ENCODE measurements around the gene PKD2L1.
"Not testable (repeated sequence)": the region's sequence is repeated elsewhere in the genome, so short reads cannot be mapped to it uniquely, and the experiment has no call there.

PKD2L1 gene

DNA sequence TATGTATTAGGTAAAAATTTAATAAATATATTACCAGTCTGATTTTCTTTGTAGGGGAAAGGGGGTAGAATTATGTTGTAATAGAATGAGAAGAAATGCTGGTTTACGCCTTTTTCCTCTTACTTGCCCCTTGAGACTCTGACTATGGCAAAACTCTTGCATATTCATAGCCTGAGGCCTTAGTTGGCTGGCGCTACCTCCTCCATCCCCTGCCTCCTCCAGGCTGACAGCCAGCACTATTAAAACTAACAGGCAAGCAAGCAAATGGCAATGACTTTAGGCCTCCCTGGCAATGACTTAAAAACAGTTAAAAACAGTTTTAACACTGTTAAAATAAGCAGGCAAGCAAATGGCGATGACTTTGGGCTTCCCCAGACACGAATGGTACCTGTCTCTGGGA, 14.4 kb downstream of the PKD2L1 start:
- DNase-seq (ENCODE audit: low read depth) = no peak
- H3K4me3 ChIP-seq (ENCODE audit: control insufficient read depth, low read depth, low read length) = no peak overlapping the region
- TF ChIP-seq, protein P1, sequence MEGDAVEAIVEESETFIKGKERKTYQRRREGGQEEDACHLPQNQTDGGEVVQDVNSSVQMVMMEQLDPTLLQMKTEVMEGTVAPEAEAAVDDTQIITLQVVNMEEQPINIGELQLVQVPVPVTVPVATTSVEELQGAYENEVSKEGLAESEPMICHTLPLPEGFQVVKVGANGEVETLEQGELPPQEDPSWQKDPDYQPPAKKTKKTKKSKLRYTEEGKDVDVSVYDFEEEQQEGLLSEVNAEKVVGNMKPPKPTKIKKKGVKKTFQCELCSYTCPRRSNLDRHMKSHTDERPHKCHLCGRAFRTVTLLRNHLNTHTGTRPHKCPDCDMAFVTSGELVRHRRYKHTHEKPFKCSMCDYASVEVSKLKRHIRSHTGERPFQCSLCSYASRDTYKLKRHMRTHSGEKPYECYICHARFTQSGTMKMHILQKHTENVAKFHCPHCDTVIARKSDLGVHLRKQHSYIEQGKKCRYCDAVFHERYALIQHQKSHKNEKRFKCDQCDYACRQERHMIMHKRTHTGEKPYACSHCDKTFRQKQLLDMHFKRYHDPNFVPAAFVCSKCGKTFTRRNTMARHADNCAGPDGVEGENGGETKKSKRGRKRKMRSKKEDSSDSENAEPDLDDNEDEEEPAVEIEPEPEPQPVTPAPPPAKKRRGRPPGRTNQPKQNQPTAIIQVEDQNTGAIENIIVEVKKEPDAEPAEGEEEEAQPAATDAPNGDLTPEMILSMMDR (IDR thresholded peaks at IDR 0.05; ENCODE audit: control insufficient read depth, insufficient read depth, low read depth, low read length, missing control alignments) = no peak

DNA sequence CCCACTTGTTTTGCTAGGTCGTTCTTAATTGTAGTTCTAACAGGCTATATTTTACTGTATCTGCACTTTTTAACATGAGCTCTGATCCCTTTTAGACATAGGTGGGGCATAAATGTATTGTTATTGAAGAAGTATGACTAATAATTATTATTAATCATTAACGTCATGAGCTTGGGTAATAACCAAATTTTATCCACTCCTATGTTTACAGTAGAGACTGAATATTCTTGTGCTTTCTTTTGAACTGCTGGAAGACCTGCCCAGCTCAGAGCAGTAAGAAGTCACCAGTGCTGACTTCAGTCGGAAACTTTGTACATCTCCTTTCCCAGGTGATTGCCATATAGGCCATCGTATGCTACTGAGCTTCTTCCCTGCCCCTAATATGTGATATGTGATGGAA, 18.7 kb downstream of the PKD2L1 start:
- TF ChIP-seq, protein P1 (IDR thresholded peaks at IDR 0.05; ENCODE audit: control insufficient read depth, insufficient read depth, low read depth, low read length, missing control alignments) = no peak
- no peak overlapping the region for H3K4me3 ChIP-seq (ENCODE audit: control insufficient read depth, low read depth, low read length)
- DNase-seq (ENCODE audit: low read depth) = no peak

DNA sequence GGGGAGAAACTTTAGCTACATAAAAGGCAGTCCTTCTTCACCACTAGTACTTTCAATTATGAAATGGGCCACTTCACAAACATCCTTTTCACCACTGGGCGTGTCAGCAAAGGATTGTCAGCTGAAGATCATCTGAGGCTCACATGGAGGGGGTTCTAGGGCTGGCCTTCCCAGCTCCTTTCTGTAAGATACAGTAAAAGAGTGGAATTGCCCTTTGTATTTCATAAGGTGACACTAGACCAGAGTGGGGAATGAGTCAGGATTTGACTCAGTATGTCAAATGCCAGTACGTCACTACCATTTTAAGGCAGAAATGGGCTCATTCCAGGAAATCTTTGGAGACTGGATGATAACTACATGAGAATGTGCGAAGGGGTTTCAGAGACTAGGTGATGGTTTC, 22.3 kb downstream of the PKD2L1 start:
- no peak for DNase-seq (ENCODE audit: low read depth)
- no peak overlapping the region for H3K4me3 ChIP-seq (ENCODE audit: control insufficient read depth, low read depth, low read length)
- TF ChIP-seq, protein P1 (IDR thresholded peaks at IDR 0.05; ENCODE audit: control insufficient read depth, insufficient read depth, low read depth, low read length, missing control alignments) = no peak

DNA sequence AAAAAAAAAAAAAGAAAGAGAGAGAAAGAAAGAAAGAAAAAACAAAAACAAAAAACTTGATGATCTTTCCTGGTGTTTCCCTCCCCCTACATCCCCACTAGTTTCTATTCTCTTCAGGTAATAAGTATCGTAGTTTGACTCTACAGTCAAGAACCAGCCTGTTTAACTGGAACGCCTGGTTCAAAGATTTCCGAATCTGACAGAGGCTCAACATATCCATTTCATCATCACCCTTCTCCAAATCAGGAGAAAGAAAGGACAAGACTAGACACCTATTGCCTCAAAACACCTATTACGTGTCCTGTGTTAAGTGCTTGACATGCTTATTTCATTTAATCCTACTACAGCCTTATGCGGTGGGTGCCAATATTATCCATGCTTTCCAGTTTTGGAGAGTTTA, 23.2 kb downstream of the PKD2L1 start:
- no peak overlapping the region for H3K4me3 ChIP-seq (ENCODE audit: control insufficient read depth, low read depth, low read length)

DNA sequence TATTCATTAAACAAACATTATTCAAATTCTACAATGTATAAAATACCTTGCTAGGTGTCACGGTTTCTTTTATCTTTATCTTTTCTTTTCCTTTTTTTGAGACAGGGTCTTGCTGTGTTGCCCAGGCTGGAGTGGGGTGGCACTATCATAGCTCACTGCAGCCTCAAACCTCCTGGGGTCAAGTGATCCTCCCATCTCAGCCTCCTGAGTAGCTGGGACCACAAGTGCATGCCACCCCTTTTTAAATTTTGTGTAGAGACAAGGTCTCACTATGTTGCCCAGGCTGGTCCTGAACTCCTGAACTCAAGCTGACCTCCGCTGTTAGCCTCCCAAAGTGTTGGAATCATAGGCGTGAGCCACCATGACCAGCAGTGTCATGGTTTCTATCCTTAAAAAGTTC, 25.6 kb downstream of the PKD2L1 start:
- TF ChIP-seq, protein P1 (IDR thresholded peaks at IDR 0.05; ENCODE audit: control insufficient read depth, insufficient read depth, low read depth, low read length, missing control alignments) = no peak
- H3K4me3 ChIP-seq (ENCODE audit: control insufficient read depth, low read depth, low read length) = no peak overlapping the region
- DNase-seq (ENCODE audit: low read depth) = no peak

More for the DNA sequence above, 23.2 kb downstream of the PKD2L1 start:
- no peak for DNase-seq (ENCODE audit: low read depth)
- TF ChIP-seq, protein P1 (IDR thresholded peaks at IDR 0.05; ENCODE audit: control insufficient read depth, insufficient read depth, low read depth, low read length, missing control alignments) = no peak

DNA sequence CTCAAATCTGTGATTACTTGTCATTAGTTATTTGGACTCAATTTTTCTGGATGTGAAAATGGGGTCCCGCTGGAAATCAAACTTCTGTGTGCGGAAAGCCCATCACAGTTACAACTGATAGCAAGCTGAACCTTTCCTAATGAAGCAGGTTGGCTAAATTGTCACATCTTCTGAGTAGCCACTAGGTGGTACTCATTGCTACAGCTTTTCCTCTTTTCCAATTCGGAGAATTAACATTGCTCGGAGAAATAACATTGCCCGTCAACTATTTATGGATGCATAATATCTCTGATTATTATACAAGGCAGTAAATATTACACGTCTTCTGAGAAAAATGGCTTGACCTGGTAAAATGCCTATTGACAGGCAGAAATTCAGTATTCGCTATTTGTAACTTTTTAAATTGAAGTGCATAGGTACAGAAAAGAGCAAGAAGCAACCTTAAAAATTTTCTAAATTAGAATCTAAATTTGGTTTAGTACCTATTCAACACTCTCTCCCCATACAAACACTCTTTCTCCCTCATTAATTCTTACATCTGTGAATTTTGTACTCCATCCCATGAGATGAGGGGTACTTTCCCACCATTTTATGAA, 26.2 kb downstream of the PKD2L1 start:
- TF ChIP-seq, protein P1 (IDR thresholded peaks at IDR 0.05; ENCODE audit: control insufficient read depth, insufficient read depth, low read depth, low read length, missing control alignments) = peak; percentile 63
- no peak overlapping the region for H3K4me3 ChIP-seq (ENCODE audit: control insufficient read depth, low read depth, low read length)
- no peak for DNase-seq (ENCODE audit: low read depth)

DNA sequence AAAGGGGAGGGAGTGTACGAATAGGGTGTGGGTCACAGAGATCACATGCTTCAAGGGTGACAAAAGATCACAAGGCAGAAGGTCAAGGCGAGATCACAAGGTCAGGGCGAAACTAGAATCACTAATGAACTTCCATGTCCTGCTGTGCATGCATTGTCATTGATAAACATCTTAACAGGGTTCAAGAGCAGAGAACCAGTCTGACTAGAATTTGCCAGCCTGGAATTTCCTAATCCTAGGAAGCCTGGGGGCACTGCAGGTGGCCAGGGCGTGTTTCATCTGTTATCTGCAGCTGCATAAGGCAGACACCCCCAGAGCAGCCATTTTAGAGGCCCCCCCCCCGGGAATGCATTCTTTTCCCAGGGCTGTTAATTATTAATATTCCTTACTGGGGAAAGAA, 28.9 kb downstream of the PKD2L1 start:
- not testable (repeated sequence) for DNase-seq (ENCODE audit: low read depth); H3K4me3 ChIP-seq (ENCODE audit: control insufficient read depth, low read depth, low read length)
